Measurements from ENCODE around the gene PLEKHG7. TPM values are rescaled to one million over a fixed set of nuclear protein-coding genes. Genes with fewer than 3 reads are reported as not detected.

PLEKHG7 gene
- polyA plus RNA-seq, 3 donors: not detected

DNA sequence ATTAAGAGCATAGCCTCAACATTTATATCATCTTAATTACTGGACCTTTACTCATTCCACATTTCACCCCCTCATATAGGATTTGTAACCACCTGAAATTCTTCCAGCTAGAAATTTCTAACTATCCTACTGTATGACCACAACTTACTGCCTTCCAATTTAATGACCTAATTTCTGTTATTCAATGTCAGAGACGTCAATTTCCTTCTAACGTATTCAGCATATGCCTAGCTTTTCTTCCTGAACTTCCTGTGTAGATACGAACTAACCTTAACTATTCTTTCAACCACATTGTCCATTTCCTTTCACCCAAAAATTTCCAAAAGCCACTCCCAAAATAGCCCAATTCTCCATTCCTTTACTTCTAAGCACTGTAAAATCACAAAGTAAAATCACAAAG, 118.4 kb downstream of the PLEKHG7 start:
- H4K20me1 ChIP-seq (ENCODE audit: insufficient read depth, low read length): no peaks in the 10 kb centered on the region
- no peak overlapping the region for H3K9ac ChIP-seq (ENCODE audit: insufficient read depth, low read length, poor library complexity, severe bottlenecking)
- no peaks in the 10 kb centered on the region for H3K4me1 Mint-ChIP-seq
- H3K36me3 Mint-ChIP-seq: peaks cover 20 to 21% of the 10 kb centered on the region in 2 donors
- no peaks in the 10 kb centered on the region for H3K27me3 Mint-ChIP-seq (ENCODE audit: low read depth in 3 of 3)
- H3K4me3 Mint-ChIP-seq: no peak overlapping the region
- H3K4me3 ChIP-seq (replicated peaks in 1 of 3; ENCODE audit: low read depth in 2 of 3, low read length in 3 of 3): no peak overlapping the region
- H3K9me3 ChIP-seq (replicated peaks in 1 of 2; ENCODE audit: control insufficient read depth in 1 of 2, insufficient read depth in 1 of 2, low read length in 2 of 2): no peaks in the 10 kb centered on the region
- H3K36me3 ChIP-seq (replicated peaks in 1 of 2; ENCODE audit: control insufficient read depth in 1 of 2, insufficient read depth in 2 of 2, low read length in 2 of 2): peaks cover 58 to 91% of the 10 kb centered on the region in 2 donors
- H3K4me1 ChIP-seq (ENCODE audit: control insufficient read depth in 1 of 2, insufficient read depth in 2 of 2, low read length in 2 of 2): no peaks in the 10 kb centered on the region
- WGBS (ENCODE audit: insufficient coverage): 93% methylated on average over 3 of the region's 3 CpGs
- DNase-seq: no peak
- no peaks in the 10 kb centered on the region for H3K79me2 ChIP-seq (ENCODE audit: insufficient read depth, low read length)
- no peak overlapping the region for H3K27ac ChIP-seq (ENCODE audit: low read depth in 1 of 2, low read length in 2 of 2)
- no peaks in the 10 kb centered on the region for H3K9me3 Mint-ChIP-seq
- TF ChIP-seq, protein P1, sequence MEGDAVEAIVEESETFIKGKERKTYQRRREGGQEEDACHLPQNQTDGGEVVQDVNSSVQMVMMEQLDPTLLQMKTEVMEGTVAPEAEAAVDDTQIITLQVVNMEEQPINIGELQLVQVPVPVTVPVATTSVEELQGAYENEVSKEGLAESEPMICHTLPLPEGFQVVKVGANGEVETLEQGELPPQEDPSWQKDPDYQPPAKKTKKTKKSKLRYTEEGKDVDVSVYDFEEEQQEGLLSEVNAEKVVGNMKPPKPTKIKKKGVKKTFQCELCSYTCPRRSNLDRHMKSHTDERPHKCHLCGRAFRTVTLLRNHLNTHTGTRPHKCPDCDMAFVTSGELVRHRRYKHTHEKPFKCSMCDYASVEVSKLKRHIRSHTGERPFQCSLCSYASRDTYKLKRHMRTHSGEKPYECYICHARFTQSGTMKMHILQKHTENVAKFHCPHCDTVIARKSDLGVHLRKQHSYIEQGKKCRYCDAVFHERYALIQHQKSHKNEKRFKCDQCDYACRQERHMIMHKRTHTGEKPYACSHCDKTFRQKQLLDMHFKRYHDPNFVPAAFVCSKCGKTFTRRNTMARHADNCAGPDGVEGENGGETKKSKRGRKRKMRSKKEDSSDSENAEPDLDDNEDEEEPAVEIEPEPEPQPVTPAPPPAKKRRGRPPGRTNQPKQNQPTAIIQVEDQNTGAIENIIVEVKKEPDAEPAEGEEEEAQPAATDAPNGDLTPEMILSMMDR (IDR thresholded peaks at IDR 0.05): no peak
- no peak overlapping the region for H2AFZ ChIP-seq (ENCODE audit: insufficient read depth, low read depth, low read length, poor library complexity, severe bottlenecking)
- no peaks in the 10 kb centered on the region for H3K27me3 ChIP-seq (ENCODE audit: control insufficient read depth in 2 of 2, insufficient read depth in 2 of 2, low read length in 2 of 2)
- no peak overlapping the region for H3K27ac Mint-ChIP-seq
- no peak overlapping the region for H3K4me2 ChIP-seq (replicated peaks; ENCODE audit: extremely low read depth, low read length, poor library complexity, severe bottlenecking)
- intact Hi-C loops (cut with micrococcal nuclease): no loop called here

Other genes with a start within 250 kb of the PLEKHG7 start
- 10 to 100 TPM in 1 of 3 donors, 1 to 10 TPM in 2; 3.0 to 10.7 (median 3.6) TPM for gene EEA1, start 226.3 kb downstream of the PLEKHG7 start, polyA plus RNA-seq